Measurements from ENCODE around the gene BOC. TPM values are rescaled to one million over a fixed set of nuclear protein-coding genes. Genes with fewer than 3 reads are reported as not detected.

The BOC gene
- total and polyA plus RNA-seq, 2 of the 8 experiments (the other 6 are each of a cell fraction or from before 2014, with no cell fraction given): 6.9 to 9.3 TPM

DNA sequence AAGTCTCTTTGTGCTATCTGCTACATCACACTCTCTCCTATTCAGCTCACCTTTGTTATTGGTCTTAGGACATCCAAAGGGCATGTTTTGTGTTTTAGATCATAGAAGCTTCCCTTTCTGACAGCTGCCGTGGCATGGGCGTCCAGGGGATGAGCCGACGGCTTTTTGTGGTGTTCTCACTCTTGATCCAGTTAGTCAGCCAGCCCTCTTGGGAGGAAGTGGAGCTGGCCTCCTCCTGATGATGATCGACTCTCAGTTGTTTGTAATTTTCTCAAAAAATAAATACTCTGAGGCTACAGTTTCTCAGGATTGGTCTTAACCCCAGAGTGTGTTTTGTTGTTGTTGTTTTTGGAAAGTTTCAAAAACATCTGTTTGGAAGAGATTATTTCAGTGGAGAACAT, 34.4 kb downstream of the BOC start (continued):
- TF ChIP-seq KDM5A (IDR thresholded peaks at IDR 0.05; ENCODE audit: low read length): no peak
- TF ChIP-seq CHD2 (IDR thresholded peaks at IDR 0.05; ENCODE audit: low read length): no peak
- no peak for TF ChIP-seq MAFK (IDR thresholded peaks at IDR 0.05; ENCODE audit: low read depth, low read length)
- no peak for TF ChIP-seq FOSL1 (IDR thresholded peaks at IDR 0.05; ENCODE audit: insufficient read depth, low read depth, low read length)
- TF ChIP-seq GABPA (IDR thresholded peaks at IDR 0.05; ENCODE audit: borderline replicate concordance, insufficient read depth, low read length): no peak
